ENCODE results near the gene MTHFD1L.

Gene MTHFD1L

GRCh38 chr6:150863213-150863928 lies 2.1 kb upstream of the MTHFD1L start:
- H3K36me3 ChIP-seq (ENCODE audit: control insufficient read depth in 5 of 5, insufficient read depth in 5 of 5, low read length in 5 of 5) = no peaks in the 10 kb centered on the region
- peaks cover 0 to 22% (median 13%) of the 10 kb centered on the region in 5 donors for H3K4me1 ChIP-seq (ENCODE audit: control insufficient read depth in 5 of 5, insufficient read depth in 5 of 5, low read length in 5 of 5)
- H3K9ac ChIP-seq (ENCODE audit: low read length in 5 of 5) = no peak overlapping the region
- peaks cover 0 to 2% (median 0%) of the 10 kb centered on the region in 5 donors for H3K27me3 ChIP-seq (ENCODE audit: control insufficient read depth in 5 of 5, insufficient read depth in 4 of 5, low read length in 5 of 5)
- H3K27ac ChIP-seq (ENCODE audit: low read depth, low read length) = no peak overlapping the region
- no peak overlapping the region for H3K4me3 ChIP-seq (ENCODE audit: low read depth in 1 of 5, low read length in 5 of 5)
- no peaks in the 10 kb centered on the region for H3K9me3 ChIP-seq (ENCODE audit: control insufficient read depth in 5 of 5, low read length in 5 of 5)

- H3K36me3 ChIP-seq (ENCODE audit: control insufficient read depth in 5 of 5, insufficient read depth in 5 of 5, low read length in 5 of 5) = no peaks in the 10 kb centered on the region
- no peaks in the 10 kb centered on the region for H3K9me3 ChIP-seq (ENCODE audit: control insufficient read depth in 5 of 5, low read length in 5 of 5)
- peak overlapping the region; percentile 35 for H3K27ac ChIP-seq (ENCODE audit: low read depth, low read length)
- H3K27me3 ChIP-seq (ENCODE audit: control insufficient read depth in 5 of 5, insufficient read depth in 4 of 5, low read length in 5 of 5) = peaks cover 0 to 2% (median 0%) of the 10 kb centered on the region in 5 donors
- H3K9ac ChIP-seq (ENCODE audit: low read length in 5 of 5) = peak overlapping the region in 4 of 5 donors; percentile 13 to 73 (median 48)
- H3K4me1 ChIP-seq (ENCODE audit: control insufficient read depth in 5 of 5, insufficient read depth in 5 of 5, low read length in 5 of 5) = peaks cover 0 to 22% (median 13%) of the 10 kb centered on the region in 5 donors
- H3K4me3 ChIP-seq (ENCODE audit: low read depth in 1 of 5, low read length in 5 of 5) = peak overlapping the region; percentile 60 to 75 (median 68)
These were observed 478 bp upstream of the MTHFD1L start for GRCh38 chr6:150865043-150865405.

- Histone ChIP-seq H3K4me3 (ENCODE audit: low read depth in 1 of 5, low read length in 5 of 5) (peak overlapping the region; percentile 64 to 82 (median 70)), H3K9ac (ENCODE audit: low read length in 5 of 5) (peak overlapping the region in 4 of 5 donors; percentile 58 to 69 (median 64)), H3K27ac (ENCODE audit: low read depth, low read length) (peak overlapping the region; percentile 65), H3K27me3 (ENCODE audit: control insufficient read depth in 5 of 5, insufficient read depth in 4 of 5, low read length in 5 of 5) (peaks cover 0 to 2% (median 0%) of the 10 kb centered on the region in 5 donors), H3K36me3 (ENCODE audit: control insufficient read depth in 5 of 5, insufficient read depth in 5 of 5, low read length in 5 of 5) (no peaks in the 10 kb centered on the region), H3K9me3 (ENCODE audit: control insufficient read depth in 5 of 5, low read length in 5 of 5) (no peaks in the 10 kb centered on the region), H3K4me1 (ENCODE audit: control insufficient read depth in 5 of 5, insufficient read depth in 5 of 5, low read length in 5 of 5) (peaks cover 0 to 22% (median 13%) of the 10 kb centered on the region in 5 donors)
These were observed 867 bp downstream of the MTHFD1L start for GRCh38 chr6:150866147-150866990.

DNA sequence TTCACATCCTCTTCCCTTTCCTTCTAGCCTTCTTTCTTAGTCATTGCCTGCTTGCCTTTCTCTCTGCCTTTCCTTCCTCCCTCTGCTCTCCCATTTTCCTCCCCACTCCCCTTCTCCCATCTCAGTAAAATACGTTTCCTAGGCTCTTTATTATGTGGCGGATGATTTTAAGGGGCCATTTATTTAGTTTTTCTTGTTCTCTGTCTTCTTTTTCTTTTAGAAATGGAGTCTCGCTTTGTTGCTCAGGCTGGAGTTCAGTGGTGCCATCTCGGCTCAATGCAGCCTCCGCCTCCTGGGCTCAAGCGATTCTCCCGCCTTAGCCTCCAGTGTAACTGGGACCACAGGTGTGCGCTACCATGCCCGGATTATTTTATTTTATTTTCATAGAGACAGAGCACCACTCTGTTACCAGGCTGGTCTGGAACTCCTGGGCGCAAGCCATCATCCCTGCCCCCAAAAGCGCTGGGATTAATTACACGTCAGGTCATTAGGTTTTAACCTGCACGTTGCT lies 1.5 kb downstream of the MTHFD1L start:
- Histone ChIP-seq H3K27ac (ENCODE audit: low read depth, low read length) (peak overlapping the region; percentile 65), H3K36me3 (ENCODE audit: control insufficient read depth in 5 of 5, insufficient read depth in 5 of 5, low read length in 5 of 5) (no peaks in the 10 kb centered on the region), H3K9ac (ENCODE audit: low read length in 5 of 5) (peak overlapping the region in 4 of 5 donors; percentile 18 to 68 (median 59)), H3K4me3 (ENCODE audit: low read depth in 1 of 5, low read length in 5 of 5) (peak overlapping the region; percentile 64 to 82 (median 70)), H3K9me3 (ENCODE audit: control insufficient read depth in 5 of 5, low read length in 5 of 5) (no peaks in the 10 kb centered on the region), H3K27me3 (ENCODE audit: control insufficient read depth in 5 of 5, insufficient read depth in 4 of 5, low read length in 5 of 5) (peaks cover 0 to 2% (median 0%) of the 10 kb centered on the region in 5 donors), H3K4me1 (ENCODE audit: control insufficient read depth in 5 of 5, insufficient read depth in 5 of 5, low read length in 5 of 5) (peaks cover 0 to 22% (median 13%) of the 10 kb centered on the region in 5 donors)

- Histone ChIP-seq H3K36me3 (ENCODE audit: control insufficient read depth in 5 of 5, insufficient read depth in 5 of 5, low read length in 5 of 5) (no peaks in the 10 kb centered on the region), H3K27ac (ENCODE audit: low read depth, low read length) (no peak overlapping the region), H3K9me3 (ENCODE audit: control insufficient read depth in 5 of 5, low read length in 5 of 5) (no peaks in the 10 kb centered on the region), H3K4me1 (ENCODE audit: control insufficient read depth in 5 of 5, insufficient read depth in 5 of 5, low read length in 5 of 5) (peaks cover 0 to 22% (median 13%) of the 10 kb centered on the region in 5 donors), H3K4me3 (ENCODE audit: low read depth in 1 of 5, low read length in 5 of 5) (no peak overlapping the region), H3K27me3 (ENCODE audit: control insufficient read depth in 5 of 5, insufficient read depth in 4 of 5, low read length in 5 of 5) (no peaks in the 10 kb centered on the region), H3K9ac (ENCODE audit: low read length in 5 of 5) (no peak overlapping the region)
These were observed 3.3 kb downstream of the MTHFD1L start for GRCh38 chr6:150868759-150869158.

GRCh38 chr6:150874179-150874578 lies 8.7 kb downstream of the MTHFD1L start:
- no peaks in the 10 kb centered on the region for H3K27me3 ChIP-seq (ENCODE audit: control insufficient read depth in 5 of 5, insufficient read depth in 4 of 5, low read length in 5 of 5)
- H3K36me3 ChIP-seq (ENCODE audit: control insufficient read depth in 5 of 5, insufficient read depth in 5 of 5, low read length in 5 of 5) = no peaks in the 10 kb centered on the region
- peaks cover 0 to 12% (median 9%) of the 10 kb centered on the region in 5 donors for H3K4me1 ChIP-seq (ENCODE audit: control insufficient read depth in 5 of 5, insufficient read depth in 5 of 5, low read length in 5 of 5)
- H3K9ac ChIP-seq (ENCODE audit: low read length in 5 of 5) = no peak overlapping the region
- no peaks in the 10 kb centered on the region for H3K9me3 ChIP-seq (ENCODE audit: control insufficient read depth in 5 of 5, low read length in 5 of 5)
- H3K4me3 ChIP-seq (ENCODE audit: low read depth in 1 of 5, low read length in 5 of 5) = no peak overlapping the region
- H3K27ac ChIP-seq (ENCODE audit: low read depth, low read length) = no peak overlapping the region

DNA sequence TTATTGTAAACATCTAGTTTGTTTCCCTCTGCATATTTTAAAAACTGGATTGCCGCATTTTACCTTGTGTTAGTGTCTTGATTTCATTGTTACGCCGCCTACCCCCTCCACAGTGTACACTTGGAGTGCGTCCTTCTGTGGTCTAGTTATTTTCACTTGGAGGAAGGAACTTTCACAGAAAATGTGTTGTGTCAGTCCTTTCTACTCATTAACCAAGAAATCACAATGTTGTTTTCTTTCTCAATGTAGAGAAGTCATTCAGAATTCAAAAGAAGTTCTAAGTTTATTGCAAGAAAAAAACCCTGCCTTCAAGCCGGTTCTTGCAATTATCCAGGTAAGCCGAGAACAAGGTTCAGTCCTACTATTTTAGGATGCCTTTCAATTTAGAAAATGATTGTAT lies 10.3 kb downstream of the MTHFD1L start:
- H3K27ac ChIP-seq (ENCODE audit: low read depth, low read length) = no peak overlapping the region
- peaks cover 2 to 12% (median 9%) of the 10 kb centered on the region in 5 donors for H3K4me1 ChIP-seq (ENCODE audit: control insufficient read depth in 5 of 5, insufficient read depth in 5 of 5, low read length in 5 of 5)
- H3K27me3 ChIP-seq (ENCODE audit: control insufficient read depth in 5 of 5, insufficient read depth in 4 of 5, low read length in 5 of 5) = no peaks in the 10 kb centered on the region
- no peaks in the 10 kb centered on the region for H3K9me3 ChIP-seq (ENCODE audit: control insufficient read depth in 5 of 5, low read length in 5 of 5)
- H3K36me3 ChIP-seq (ENCODE audit: control insufficient read depth in 5 of 5, insufficient read depth in 5 of 5, low read length in 5 of 5) = no peaks in the 10 kb centered on the region
- no peak overlapping the region for H3K4me3 ChIP-seq (ENCODE audit: low read depth in 1 of 5, low read length in 5 of 5)
- H3K9ac ChIP-seq (ENCODE audit: low read length in 5 of 5) = no peak overlapping the region

GRCh38 chr6:150876598-150876997 lies 11.1 kb downstream of the MTHFD1L start:
- H3K9me3 ChIP-seq (ENCODE audit: control insufficient read depth in 5 of 5, low read length in 5 of 5) = no peaks in the 10 kb centered on the region
- peak overlapping the region in 1 of 5 donors; percentile 17 for H3K9ac ChIP-seq (ENCODE audit: low read length in 5 of 5)
- peaks cover 2 to 13% (median 11%) of the 10 kb centered on the region in 5 donors for H3K4me1 ChIP-seq (ENCODE audit: control insufficient read depth in 5 of 5, insufficient read depth in 5 of 5, low read length in 5 of 5)
- H3K36me3 ChIP-seq (ENCODE audit: control insufficient read depth in 5 of 5, insufficient read depth in 5 of 5, low read length in 5 of 5) = no peaks in the 10 kb centered on the region
- no peak overlapping the region for H3K4me3 ChIP-seq (ENCODE audit: low read depth in 1 of 5, low read length in 5 of 5)
- no peak overlapping the region for H3K27ac ChIP-seq (ENCODE audit: low read depth, low read length)
- no peaks in the 10 kb centered on the region for H3K27me3 ChIP-seq (ENCODE audit: control insufficient read depth in 5 of 5, insufficient read depth in 4 of 5, low read length in 5 of 5)

GRCh38 chr6:150877928-150878327 lies 12.4 kb downstream of the MTHFD1L start:
- no peak overlapping the region for H3K9ac ChIP-seq (ENCODE audit: low read length in 5 of 5)
- H3K4me3 ChIP-seq (ENCODE audit: low read depth in 1 of 5, low read length in 5 of 5) = no peak overlapping the region
- H3K27ac ChIP-seq (ENCODE audit: low read depth, low read length) = no peak overlapping the region
- peaks cover 8 to 22% (median 20%) of the 10 kb centered on the region in 5 donors for H3K4me1 ChIP-seq (ENCODE audit: control insufficient read depth in 5 of 5, insufficient read depth in 5 of 5, low read length in 5 of 5)
- no peaks in the 10 kb centered on the region for H3K27me3 ChIP-seq (ENCODE audit: control insufficient read depth in 5 of 5, insufficient read depth in 4 of 5, low read length in 5 of 5)
- H3K36me3 ChIP-seq (ENCODE audit: control insufficient read depth in 5 of 5, insufficient read depth in 5 of 5, low read length in 5 of 5) = no peaks in the 10 kb centered on the region
- H3K9me3 ChIP-seq (ENCODE audit: control insufficient read depth in 5 of 5, low read length in 5 of 5) = no peaks in the 10 kb centered on the region

Measured in subcutaneous abdominal adipose tissue (tissue), 5 donors.